ENCODE data around the gene SSH2.
"Not testable (repeated sequence)": the region's sequence is repeated elsewhere in the genome, so short reads cannot be mapped to it uniquely, and the experiment has no call there.

SSH2 gene

DNA sequence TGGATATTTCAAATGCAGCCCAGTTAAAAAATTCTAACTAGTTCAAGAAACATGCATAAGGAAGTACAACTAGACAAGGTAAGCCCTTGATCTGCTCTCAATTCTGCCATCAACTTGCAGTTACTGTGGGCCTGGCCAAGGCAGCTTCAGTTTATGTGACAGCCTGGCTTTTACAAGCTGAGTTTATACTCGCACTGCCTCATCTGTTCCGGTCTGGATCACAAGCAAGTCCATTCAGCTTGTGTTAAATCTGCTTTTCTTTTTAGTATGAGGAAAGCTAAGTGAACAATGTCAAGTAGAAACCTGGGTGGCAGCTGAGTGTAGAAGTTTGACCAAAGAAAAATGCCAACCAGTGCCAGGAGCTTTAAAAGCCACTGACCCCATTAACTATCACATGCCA lies 230.7 kb downstream of the SSH2 start:
- no peak for DNase-seq

DNA sequence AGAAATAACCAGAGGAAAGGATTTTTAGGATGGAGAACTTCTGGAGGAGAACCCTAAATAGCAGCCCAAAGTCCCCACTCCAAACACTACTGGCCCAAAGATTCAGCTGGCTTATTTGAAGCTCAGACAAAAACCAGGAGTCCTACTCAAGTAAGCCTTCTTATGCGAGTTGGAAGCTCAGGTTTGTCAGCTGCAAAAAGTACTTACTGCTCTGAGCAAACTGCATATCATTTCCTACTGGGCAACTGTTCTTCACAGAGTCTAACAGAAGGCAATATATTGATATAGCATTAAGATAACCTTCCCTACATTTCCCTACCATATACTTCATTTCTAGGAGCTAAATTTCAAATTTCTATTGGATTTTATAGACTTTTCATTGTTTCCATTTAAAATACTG lies 231.2 kb downstream of the SSH2 start:
- DNase-seq, result no peak

DNA sequence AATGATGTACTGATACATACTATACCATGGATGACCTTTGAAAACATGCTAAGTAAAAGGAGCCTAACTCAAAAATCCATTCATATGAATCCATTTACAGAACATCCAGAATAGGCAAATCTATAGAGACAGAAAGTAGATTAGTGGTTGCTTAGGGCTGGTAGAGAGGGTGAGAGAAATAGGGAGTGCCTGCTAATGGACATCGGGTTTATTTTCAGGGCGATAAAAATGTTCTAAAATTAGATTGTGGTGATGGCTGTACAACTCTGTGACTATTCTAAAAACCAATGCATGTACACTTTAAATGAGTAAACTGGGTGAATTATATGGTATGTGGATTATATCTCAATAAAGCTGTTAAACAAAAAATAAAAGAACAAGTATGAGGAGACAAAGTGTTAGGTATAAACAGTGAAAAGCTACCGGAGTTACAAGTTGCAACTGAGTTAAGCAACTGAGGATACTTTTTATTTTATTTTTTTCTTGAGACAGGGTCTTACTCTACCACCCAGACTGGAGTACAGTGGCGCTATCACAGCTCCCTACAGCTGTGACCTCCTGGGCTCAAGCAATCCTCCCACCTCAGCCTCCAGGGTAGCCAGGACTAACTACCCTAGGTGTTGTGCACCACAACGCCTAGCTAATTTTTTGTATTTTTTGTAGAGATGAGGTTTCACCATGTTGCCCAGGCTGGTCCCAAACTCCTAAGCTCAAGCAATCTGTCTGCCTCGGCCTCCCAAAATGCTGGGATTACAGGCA lies 231.8 kb downstream of the SSH2 start:
- DNase-seq, result no peak

DNA sequence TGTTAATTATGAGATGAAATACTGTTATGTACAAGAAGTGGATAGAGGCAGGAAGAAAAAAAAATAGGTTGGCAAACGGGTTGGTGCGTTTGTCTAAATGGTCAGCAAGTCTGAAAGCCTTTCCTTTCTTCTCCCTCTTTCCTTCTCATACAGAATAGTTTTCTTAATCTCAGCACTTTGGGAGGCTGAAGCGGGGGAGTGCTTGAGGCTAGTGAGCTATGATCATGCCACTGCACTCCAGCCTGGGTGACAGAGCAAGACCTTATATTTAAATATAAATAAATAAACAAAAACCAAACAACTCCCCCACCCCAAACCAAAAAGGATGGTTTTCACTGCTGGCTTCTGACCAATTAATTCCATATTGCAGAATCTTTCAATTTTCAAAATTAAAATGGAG lies 232.7 kb downstream of the SSH2 start:
- no peak for DNase-seq

DNA sequence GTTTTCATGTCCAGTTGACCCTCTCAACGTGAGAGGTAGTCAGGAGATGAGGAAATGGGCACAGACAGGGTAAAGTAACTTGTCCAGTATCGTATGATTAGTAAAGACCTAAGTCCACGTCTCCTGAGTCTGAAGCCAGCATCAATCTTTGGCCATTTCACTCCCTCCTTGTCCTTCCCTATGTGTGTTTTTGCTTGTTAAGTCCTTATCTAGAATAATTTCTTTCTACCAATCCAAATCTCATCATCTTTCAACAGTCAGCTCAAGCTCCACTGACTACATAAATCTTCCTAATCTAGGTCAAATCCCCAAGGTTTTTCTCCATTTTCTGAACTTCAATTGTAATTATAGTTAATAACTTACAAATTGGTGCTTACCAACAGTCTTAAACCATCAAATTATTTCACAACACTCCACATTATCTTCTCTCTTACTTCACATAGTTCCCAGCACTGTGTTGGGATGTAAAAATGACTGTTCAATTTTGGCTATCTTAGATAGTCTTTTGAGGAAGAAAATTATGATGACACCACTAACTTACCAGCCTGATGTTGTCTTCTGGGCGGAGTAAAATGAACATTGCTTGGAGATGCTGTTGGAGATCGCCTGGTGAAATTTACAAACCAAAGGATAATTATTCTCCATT lies 235.0 kb downstream of the SSH2 start:
- DNase-seq, result no peak

DNA sequence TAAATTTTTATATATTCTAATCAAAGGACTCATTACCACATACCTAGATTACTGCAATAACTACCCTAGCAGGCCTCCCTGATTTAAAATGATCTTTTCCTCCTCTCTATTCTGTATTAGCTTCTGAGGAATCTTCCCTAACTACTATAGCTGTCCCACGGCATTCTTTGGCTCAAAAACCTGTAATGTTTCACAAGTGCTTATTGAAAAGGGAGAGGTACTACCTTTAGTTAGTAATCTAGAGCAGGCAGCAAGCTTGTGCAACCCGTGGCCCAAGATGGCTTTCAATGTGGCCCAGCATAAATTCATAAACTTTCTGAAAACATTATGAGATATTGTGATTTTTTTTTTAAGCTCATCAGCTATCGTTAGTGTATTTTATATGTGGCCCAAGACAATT lies 236.3 kb downstream of the SSH2 start:
- no peak for DNase-seq

DNA sequence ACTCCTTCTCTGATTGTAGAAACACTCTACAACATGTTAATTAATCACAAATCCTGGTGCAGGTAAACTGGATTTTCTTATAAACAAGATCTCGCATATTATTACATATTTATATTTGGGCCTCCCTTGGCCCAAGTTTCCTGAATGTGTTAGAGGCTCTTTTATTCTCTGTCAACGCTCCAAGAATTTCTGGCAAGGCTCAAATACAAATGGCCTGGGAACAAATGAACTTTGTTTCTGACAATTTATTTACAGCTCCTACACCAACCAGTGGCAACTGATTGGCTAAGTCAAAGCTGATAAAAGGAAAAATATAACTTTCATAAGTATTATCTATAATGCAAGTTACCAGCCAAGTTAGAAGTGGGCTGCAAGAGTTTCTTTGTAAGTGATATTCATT lies 242.4 kb downstream of the SSH2 start:
- DNase-seq, result no peak

DNA sequence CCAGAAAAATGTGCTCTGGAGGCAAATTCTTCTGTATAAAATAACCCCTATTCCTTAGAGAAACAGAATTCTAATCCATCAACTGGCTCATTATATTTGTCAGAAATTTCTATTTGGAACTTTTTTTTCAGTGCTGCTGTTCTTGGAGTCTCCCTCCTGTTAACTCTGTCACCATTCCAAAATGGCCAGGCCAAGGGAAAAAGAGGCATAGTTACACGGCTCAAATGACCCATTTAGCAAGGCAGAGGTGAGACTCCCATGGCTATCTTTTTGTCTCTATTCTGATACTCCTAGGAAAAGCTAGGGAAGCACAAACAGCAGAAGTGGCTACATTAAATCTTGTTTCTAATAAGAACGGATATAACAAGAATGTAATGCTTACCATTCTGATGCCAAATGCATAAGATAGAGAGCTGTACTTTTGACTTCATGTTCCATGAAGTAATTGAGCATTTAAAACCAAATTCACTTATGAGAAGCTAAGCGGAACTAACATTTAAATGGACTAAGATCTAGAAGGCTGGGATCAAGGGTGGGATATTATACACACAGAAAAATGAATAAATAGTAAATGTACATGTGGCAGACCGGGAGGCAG lies 242.9 kb downstream of the SSH2 start:
- no peak for DNase-seq

DNA sequence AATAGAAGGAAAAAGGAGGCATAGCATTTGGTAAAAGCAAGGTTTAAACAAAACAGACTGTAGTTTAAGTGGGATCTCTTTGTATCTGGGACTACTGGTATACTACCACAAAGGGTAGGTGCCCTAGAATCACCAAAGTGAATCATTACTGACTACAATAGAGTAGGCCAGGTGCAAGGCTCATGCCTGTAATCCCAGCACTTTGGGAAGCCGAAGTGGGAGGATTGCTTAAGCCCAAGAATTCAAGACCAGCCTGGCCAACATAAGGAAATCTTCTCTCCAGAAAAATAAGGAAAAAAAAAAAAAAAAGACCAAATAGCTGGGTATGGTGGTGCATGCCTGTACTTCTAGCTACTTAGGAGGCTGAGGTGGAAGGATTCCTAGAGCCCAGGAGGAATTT lies 246.5 kb downstream of the SSH2 start:
- no peak for DNase-seq

DNA sequence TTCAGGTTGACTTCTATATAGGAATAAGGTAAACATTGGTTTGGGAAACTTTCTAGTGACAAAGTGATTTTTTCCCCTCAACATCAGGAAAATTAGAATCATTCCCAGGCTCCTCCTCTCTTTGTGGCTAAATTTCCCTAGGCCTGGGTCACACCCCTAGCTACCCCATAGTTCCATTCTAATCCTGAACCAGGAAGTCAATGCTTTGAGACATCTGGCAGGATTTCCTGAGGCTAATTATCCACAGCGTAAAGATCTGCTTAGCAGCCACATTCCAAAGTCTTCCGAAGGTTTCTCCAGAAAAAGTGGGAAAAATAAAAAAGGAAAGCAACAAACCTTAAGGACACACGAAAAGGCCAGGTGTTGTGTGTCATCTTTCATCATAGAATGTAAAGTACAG lies 247.0 kb downstream of the SSH2 start:
- no peak for DNase-seq

DNA sequence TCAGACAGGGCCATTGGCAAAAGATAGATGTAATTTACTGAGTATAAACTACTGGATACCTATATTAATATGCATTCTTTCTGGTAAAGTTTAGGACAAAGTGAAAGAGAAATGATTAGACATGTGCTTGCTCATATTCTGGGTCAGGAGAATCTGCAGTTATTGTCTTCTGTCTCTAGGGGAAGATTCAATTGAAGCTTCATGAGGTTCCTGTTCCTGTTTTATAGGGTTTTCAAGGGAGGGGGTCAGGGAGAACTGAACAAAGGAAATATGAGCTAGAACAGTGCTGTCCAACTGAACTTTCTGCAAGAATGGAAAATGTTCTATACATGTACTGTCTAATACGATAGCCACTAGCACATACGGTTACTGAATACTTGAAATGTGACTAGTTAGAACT lies 248.0 kb downstream of the SSH2 start:
- no peak for DNase-seq

DNA sequence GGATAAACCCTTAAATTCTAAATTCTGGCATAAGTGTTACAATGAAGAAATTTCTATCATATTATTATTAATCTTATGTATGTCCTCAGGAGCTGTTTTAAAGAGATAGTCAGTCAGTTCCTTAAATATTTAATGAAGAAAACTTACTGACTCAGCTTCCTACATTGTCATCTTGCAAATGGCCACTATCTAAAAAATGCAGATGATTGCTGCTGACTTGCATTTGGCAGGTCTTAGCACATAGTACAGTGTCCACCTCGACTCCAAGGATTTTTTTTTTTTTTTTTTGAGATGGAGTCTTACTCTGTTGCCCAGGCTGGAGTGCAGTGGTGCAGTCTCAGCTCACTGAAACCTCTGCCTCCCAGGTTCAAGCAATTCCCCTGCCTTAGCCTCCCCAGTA lies 252.2 kb downstream of the SSH2 start:
- no peak for DNase-seq

DNA sequence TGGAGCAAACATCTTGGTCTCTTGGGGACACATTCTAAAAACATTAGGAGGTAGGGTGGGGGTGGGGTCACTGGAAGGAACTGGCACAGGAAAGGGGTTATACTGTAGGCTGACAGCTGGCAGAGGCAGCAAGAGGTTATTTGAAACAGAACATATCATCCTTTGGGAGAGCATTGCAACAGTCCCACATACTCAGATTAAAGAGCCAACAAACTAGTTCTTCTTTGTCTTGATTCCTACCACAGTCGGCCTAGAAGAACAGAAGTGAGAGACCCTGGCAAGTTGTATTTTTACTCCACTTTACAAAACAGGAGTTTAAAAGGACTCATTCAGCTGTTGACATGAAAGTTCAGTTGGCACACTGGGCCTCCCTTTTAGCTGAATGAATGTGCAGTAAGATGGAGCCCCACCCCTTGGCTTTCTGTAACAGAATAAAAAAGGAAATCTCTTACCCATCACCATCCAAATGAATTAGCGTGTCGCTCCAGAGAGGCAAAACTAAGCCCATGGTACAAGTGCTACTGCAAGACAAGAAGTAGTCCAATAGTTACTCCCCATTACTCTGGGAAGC lies 252.7 kb downstream of the SSH2 start:
- no peak for DNase-seq

DNA sequence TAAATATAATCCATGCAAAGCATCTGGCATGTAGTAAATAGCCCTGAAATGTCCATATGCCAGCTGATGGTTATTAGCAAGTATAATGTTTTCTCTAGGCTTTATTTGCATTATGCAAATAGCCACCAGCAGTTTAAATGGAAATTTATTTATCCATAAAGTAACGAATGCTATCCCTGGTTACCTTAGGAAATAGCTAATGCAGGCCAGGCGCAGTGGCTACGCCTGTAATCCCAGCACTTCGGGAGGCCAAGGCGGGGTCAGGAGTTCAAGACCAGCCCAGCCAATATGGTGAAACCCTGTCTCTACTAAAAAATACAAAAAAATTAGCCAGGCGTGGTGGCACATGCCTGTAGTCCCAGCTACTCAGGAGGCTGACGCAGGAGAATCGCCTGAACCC lies 254.1 kb downstream of the SSH2 start:
- DNase-seq, result not testable (repeated sequence)

DNA sequence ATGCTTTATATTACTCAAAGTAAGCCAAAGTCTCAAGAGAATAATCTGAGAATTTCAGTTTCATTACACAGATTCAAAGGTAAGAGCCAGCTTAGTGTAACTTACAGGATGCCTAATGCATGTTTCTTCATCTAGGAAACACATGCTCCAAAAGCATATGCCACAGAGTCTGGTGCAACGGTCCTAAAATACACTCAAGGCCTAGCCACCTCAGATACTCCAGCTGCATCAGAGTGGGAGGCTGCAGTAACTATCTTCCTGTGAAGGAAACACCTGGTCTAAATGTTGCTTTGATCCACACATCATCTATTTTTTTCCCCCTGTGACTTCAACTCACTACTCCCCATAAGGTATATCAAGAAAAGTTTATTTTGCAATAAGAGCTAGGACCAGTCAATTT lies 255.7 kb downstream of the SSH2 start:
- no peak for DNase-seq

DNA sequence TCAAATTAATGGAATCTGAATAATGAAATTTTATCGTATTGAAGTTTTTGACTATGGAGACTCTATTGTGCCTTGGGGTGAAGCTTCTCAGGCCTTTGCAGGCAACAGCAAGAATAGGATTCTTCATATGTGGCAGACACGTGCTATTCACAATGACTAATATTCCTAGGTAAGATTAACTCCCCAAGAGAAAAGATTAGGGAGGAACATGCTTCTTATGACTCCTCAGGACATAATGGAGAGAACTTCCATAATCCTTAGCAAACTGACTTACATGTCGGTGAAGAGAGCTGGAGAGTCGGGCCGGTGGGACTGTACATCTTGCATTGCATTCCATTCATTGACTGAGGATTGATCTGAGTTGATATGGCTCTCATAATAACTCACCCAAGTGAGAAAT lies 258.4 kb downstream of the SSH2 start:
- DNase-seq, result no peak

DNA sequence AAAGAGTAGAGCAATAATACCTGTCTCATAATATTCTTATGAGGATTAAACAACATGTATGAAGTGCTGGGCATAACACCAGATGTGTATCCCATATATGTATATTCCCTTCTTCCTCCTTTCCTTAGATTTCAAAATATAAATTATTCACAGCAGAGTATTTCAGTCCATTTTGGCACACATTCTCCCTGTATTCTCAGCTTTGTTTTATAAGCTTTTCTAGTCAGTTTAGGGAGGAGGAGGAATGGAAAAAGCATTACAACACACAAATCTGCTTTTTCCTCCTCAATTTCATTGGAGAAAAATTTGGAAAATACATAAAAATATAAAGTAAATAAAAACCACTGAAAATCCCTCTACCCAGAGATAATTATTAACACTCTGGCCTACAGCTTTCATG lies 260.8 kb downstream of the SSH2 start:
- no peak for DNase-seq

DNA sequence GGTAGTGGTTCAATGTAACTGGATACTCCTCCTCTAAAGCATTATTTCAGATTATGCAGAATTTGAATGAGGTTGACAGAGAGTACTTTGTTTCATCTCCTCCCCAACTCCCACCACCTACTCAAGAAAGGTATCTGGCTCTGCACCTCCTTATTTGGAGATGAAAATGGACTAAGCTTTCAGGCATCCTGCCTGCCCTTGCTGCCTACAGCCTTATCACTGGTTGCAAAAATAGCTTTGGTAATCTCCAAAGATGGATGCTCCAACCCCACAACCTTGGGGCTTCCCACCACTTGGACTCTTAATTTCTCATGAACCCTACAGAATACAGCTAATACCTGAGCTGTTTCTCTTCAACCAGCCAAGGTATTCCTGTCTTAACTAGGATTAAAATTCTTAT lies 262.1 kb downstream of the SSH2 start:
- no peak for DNase-seq

DNA sequence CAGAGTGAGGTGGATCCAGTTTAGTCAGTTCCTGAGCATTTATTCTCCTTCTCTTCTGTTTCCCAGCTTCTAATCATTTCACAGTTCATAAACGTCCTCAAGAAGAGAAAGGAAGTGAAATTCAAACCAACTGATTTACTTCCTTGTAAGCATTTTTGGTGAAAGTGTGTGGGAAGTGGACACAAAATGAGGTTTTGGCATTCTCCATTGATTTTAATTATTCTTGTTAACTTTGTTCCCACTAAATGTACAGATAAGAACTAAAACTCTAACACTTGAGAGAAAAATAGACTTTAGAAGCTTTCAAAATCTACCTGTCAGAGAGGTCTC lies 264.6 kb downstream of the SSH2 start:
- DNase-seq, result no peak

DNA sequence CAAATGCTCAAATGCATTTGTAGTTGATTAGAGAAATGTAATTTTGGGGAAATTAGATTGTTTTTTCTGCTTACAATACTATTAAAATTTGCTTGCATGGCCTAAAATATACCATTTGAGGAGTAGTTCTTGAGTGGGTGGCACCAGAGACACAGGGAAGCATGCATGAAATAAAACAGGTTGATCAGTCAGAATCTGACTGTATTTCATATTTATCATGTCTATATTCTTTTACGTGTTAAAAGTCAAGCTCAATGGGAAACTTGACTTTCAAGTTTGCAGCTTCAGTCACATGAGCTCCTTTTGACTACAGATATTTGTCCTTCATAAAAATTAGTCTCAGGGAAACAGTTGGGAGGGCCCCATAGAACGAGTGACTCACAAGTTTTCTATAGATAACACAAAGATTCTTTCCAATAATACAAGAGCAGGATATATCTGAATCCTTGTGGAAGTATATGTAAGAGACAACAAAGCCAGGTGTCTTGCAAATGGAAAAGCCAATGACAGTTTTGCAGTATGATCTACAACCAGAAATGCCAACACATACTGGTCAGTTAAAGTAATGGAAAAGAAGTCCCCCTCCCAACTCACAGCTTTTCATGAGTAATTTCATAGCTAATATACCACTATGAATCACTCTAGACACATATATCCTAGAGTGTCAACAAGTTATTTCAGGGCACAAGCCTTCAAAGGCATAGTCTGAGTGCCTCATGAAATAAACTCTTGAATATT lies 265.1 kb downstream of the SSH2 start:
- DNase-seq, result no peak

DNA sequence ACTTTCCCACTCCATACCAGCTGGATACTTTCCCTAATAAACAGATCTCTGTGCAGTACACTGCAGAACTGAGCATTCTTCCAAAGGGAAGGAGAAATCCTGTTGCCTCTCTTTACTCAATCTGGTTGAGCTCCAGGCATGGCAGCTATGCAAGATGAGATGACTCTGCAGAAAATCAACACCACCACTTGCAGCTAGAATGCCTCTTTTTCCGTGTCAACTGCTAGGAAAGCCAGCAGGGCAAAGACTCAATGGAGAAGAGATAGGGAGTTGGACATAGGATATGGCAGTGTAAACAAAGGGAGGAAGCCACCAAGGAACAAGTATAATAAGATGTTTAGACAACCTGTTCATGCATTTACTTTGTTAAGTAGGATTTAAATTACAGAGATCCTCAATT lies 266.9 kb downstream of the SSH2 start:
- no peak for DNase-seq

DNA sequence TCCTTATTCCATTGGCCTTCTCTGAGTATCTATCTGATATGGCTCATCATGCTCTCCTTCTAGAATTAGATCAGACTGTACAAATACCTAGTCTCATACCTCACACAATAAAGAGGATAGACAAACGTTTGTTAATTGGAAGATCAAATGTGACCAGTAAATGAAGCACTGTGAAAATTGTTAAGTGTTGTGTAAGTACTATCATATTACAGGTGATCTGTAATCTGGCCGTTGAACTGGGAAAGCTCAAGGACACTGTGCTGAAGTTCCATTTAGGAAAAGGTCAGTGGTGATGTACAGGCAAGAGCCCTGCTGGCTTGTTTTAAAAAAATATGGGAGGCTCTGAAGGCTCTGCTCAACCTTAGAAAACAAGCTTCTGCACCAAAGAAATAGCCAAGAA lies 268.8 kb downstream of the SSH2 start:
- DNase-seq, result no peak

DNA sequence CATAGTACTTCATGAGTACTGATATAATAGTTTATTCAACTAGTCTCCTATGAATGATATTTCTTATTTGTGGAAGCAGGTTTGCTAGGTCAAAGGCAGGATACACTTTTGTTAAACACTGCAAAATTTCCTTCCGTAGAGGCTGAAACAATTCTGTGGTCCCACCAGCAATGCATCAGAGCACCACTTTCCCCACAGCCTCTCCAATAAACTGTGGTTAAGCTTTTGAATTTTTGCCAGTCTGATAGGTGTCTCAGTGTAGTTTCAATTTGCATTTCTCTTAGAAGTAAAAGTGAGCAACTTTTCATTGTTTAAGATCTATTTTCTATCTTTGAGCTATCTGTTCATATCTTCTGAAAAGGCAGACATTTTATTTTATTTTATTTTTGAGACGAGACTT lies 270.9 kb downstream of the SSH2 start:
- DNase-seq, result no peak

DNA sequence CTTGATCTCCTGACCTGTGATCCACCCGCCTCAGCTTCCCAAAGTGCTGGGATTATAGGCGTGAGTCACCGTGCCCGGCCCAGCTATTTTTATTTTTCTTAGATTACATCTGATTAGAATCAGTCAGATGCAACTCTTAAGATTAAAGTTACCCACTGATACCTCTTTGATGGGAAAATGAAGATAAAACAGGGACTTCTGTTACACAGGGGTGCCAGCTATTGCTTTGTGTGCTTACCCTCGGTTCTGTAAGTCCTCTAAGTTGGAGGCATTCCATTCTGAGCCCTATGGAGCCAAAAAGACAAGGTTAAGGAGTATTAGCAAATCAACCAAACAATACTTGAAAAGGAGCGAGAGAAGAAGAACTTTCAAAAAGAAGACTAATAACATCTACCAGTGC lies 274.7 kb downstream of the SSH2 start:
- DNase-seq, result no peak

All from NK-92 treated with Interleukin-12 subunit alpha and Interleukin-12 subunit beta, amount 100 ng/mL, for 24 hours (cell line).